CD4-positive, alpha-beta T cell (primary cell): ENCODE results near the gene UBE2F. TPM values are rescaled to one million over a fixed set of nuclear protein-coding genes. Genes with fewer than 3 reads are reported as not detected.
A peak's percentile ranks its signal among the peaks of the same experiment; 100 is the strongest.

Experiments used
- ATAC-seq: fragments of 200-7000 bp; cut with Tn5 transposase; one replicate; pipeline ENCODE4 v1.10.0; 2022; ENCODE audit warnings: mild to moderate bottlenecking; ENCODE audit not compliant: poor library complexity
- CTCF ChIA-PET: fragments of 350-600 bp; sonication (Branson Sonifier 250); formaldehyde crosslinking; loops from one replicate; lab custom pipeline; 2021; ENCODE audit warnings: antibody characterized with exemption, inconsistent platforms; lab: Charles Lee
- POLR2A ChIA-PET: fragments of 350-600 bp; sonication (Branson Sonifier 250); formaldehyde crosslinking; loops from one replicate; lab custom pipeline; 2021; ENCODE audit warnings: antibody characterized with exemption, inconsistent platforms; lab: Charles Lee
- DNase-seq, 14 experiments: peaks; one replicate each; pipeline ENCODE4 v3.0.0-alpha.2; 2013 to 2020; ENCODE audit warnings: mixed read lengths in 2 of 14
- H3K27ac ChIP-seq, 2 donors: one replicate each; pipeline versions ENCODE4 v1.5.1 to v1.7.0; 2013; ENCODE audit warnings: low read length in 2 of 2, low read depth in 1 of 2, mild to moderate bottlenecking in 1 of 2
- H3K27me3 ChIP-seq, 2 experiments: 1 replicate in 1 of 2; 2 replicates in 1 of 2; pipeline versions ENCODE4 v1.6.1 to v1.7.0; 2013; ENCODE audit warnings: low read length in 2 of 2, control low read depth in 1 of 2, mild to moderate bottlenecking in 1 of 2, moderate library complexity in 1 of 2; ENCODE audit not compliant: insufficient read depth in 2 of 2, control insufficient read depth in 1 of 2
- H3K36me3 ChIP-seq: one replicate; pipeline ENCODE4 v1.6.1; 2013; ENCODE audit warnings: low read length, control low read depth; ENCODE audit not compliant: insufficient read depth
- H3K4me1 ChIP-seq: one replicate; pipeline ENCODE4 v1.6.1; 2013; ENCODE audit warnings: low read length, control low read depth; ENCODE audit not compliant: insufficient read depth
- H3K4me3 ChIP-seq: one replicate; pipeline ENCODE4 v1.5.1; 2013; ENCODE audit warnings: mild to moderate bottlenecking, low read length, moderate library complexity
- H3K9me3 ChIP-seq, 2 experiments: 1 replicate in 1 of 2; 2 replicates in 1 of 2; pipeline versions ENCODE4 v1.6.1 to v1.7.0; 2013; ENCODE audit warnings: low read length in 2 of 2, mild to moderate bottlenecking in 2 of 2, control low read depth in 1 of 2, moderate library complexity in 1 of 2; ENCODE audit not compliant: control insufficient read depth in 1 of 2, insufficient read depth in 1 of 2
- H3K27ac Mint-ChIP-seq: one replicate; pipeline ENCODE4 v1.8.0; 2020; ENCODE audit warnings: mixed read lengths
- H3K27me3 Mint-ChIP-seq: one replicate; pipeline ENCODE4 v1.8.0; 2021; ENCODE audit warnings: mixed read lengths
- H3K36me3 Mint-ChIP-seq: one replicate; pipeline ENCODE4 v1.8.0; 2021; ENCODE audit warnings: low read depth, mixed read lengths
- H3K4me1 Mint-ChIP-seq: one replicate; pipeline ENCODE4 v1.8.0; 2021; ENCODE audit warnings: low read depth, mixed read lengths
- H3K4me3 Mint-ChIP-seq: one replicate; pipeline ENCODE4 v1.8.0; 2020; ENCODE audit warnings: mild to moderate bottlenecking, mixed read lengths
- H3K9me3 Mint-ChIP-seq: one replicate; pipeline ENCODE4 v1.8.0; 2020; ENCODE audit warnings: mixed read lengths
- CTCF ChIP-seq: fragments of 200-600 bp; IDR thresholded peaks from one replicate; pipeline ENCODE4 v1.8.0; 2022; ENCODE audit warnings: antibody characterized with exemption, mild to moderate bottlenecking
- intact Hi-C, 2 experiments: fragments of 100-400 bp; cut with DNase I in 1 of 2; cut with micrococcal nuclease in 1 of 2; formaldehyde crosslinking; loops; one replicate each; pipeline versions ENCODE4 v1.15.1 to v1.9.0; 2023 to 2025; cut with DNase I, micrococcal nuclease
- total RNA-seq, 174 experiments: library from RNA in 2 of 174; stranded (reverse) in 2 of 174; gene quantifications; one replicate each; pipeline ENCODE4 v1.2.3 and lab custom pipeline; 2021 to 2026

The UBE2F gene
- total RNA-seq, 2 experiments from 2014 or later: 23.2 to 27.4 TPM

DNA sequence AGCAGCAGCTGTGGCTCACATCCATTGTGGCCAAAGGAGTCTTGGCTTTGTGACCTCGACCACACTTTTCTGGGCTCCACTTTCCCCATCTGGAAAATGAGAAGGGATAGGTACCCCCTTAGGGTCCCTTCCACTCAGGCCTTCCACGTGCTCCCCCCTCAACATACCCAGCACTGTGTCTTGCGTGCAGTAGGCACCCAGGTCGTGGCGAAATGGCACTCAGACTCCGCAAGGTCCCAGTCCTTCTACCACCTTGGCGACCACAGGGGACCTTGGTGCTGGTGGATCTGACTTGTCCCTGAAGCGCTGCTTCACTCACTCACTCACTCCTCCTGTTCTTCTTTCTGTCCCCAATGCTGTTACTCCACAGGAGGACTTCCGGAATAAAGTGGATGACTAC lies 74.1 kb downstream of the UBE2F start:
- no peaks in the 10 kb centered on the region for H3K9me3 ChIP-seq
- H3K4me1 Mint-ChIP-seq: no peaks in the 10 kb centered on the region
- intact Hi-C loops: no loop called here
- H3K9me3 Mint-ChIP-seq: no peaks in the 10 kb centered on the region
- no peak overlapping the region for H3K27ac Mint-ChIP-seq
- peaks cover 72% of the 10 kb centered on the region for H3K36me3 ChIP-seq
- H3K27me3 Mint-ChIP-seq: no peaks in the 10 kb centered on the region
- ATAC-seq: no peak
- H3K4me3 Mint-ChIP-seq: no peak overlapping the region
- H3K27ac ChIP-seq: no peak overlapping the region
- TF ChIP-seq CTCF: no peak
- H3K36me3 Mint-ChIP-seq: peaks cover 90% of the 10 kb centered on the region
- no peaks in the 10 kb centered on the region for H3K27me3 ChIP-seq
- ChIA-PET CTCF (no interaction called here), POLR2A (no interaction called here)
- H3K4me3 ChIP-seq: no peak overlapping the region
- no peak for DNase-seq
- H3K4me1 ChIP-seq: peaks cover 2% of the 10 kb centered on the region

GRCh38 chr2:238042090-238042489 lies 75.3 kb downstream of the UBE2F start:
- ChIA-PET POLR2A (no interaction called here), CTCF (no interaction called here)
- Mint-ChIP-seq H3K4me1 (no peaks in the 10 kb centered on the region), H3K27ac (no peak overlapping the region), H3K4me3 (no peak overlapping the region), H3K9me3 (no peaks in the 10 kb centered on the region), H3K27me3 (no peaks in the 10 kb centered on the region), H3K36me3 (peaks cover 87% of the 10 kb centered on the region)
- Histone ChIP-seq H3K27me3 (no peaks in the 10 kb centered on the region), H3K4me3 (no peak overlapping the region), H3K9me3 (peaks cover 0 to 8% of the 10 kb centered on the region in 2 experiments), H3K27ac (no peak overlapping the region), H3K36me3 (peaks cover 62% of the 10 kb centered on the region), H3K4me1 (peaks cover 2% of the 10 kb centered on the region)
- no peak for ATAC-seq
- TF ChIP-seq CTCF: no peak
- intact Hi-C loops: no loop called here
- DNase-seq: peak in 1 of 14 experiments; percentile 18

- ChIA-PET POLR2A (no interaction called here), CTCF (no interaction called here)
- no peaks in the 10 kb centered on the region for H3K27me3 Mint-ChIP-seq
- H3K27ac Mint-ChIP-seq: no peak overlapping the region
- H3K36me3 ChIP-seq: peaks cover 53% of the 10 kb centered on the region
- no peaks in the 10 kb centered on the region for H3K27me3 ChIP-seq
- DNase-seq: no peak
- H3K4me1 ChIP-seq: peaks cover 2% of the 10 kb centered on the region
- H3K4me3 ChIP-seq: no peak overlapping the region
- no peak overlapping the region for H3K4me3 Mint-ChIP-seq
- no peak overlapping the region for H3K27ac ChIP-seq
- no peak for TF ChIP-seq CTCF
- peaks cover 82% of the 10 kb centered on the region for H3K36me3 Mint-ChIP-seq
- H3K9me3 ChIP-seq: peaks cover 3 to 9% of the 10 kb centered on the region in 2 experiments
- ATAC-seq: no peak
- intact Hi-C loops: no loop called here
- peaks cover 7% of the 10 kb centered on the region for H3K9me3 Mint-ChIP-seq
- H3K4me1 Mint-ChIP-seq: no peaks in the 10 kb centered on the region
Observed at GRCh38 chr2:238042849-238043584, 76.2 kb downstream of the UBE2F start.
